GM19240 (cell line): Measurements from ENCODE around the gene BRI3BP.
"Not testable (repeated sequence)": the region's sequence is repeated elsewhere in the genome, so short reads cannot be mapped to it uniquely, and the experiment has no call there.

Experiments used
- DNase-seq: peaks from one replicate; pipeline ENCODE4 v3.0.0; 2011; ENCODE audit warnings: low spot score; ENCODE audit not compliant: insufficient read length

Gene BRI3BP

GRCh38 chr12:125065919-125066570 is 72.6 kb downstream of the BRI3BP start:
- no peak for DNase-seq

- DNase-seq: no peak
Observed at GRCh38 chr12:125068391-125068790, 74.9 kb downstream of the BRI3BP start.

GRCh38 chr12:125069616-125070015 is 76.2 kb downstream of the BRI3BP start:
- DNase-seq: no peak

GRCh38 chr12:125070112-125070511 is 76.7 kb downstream of the BRI3BP start:
- no peak for DNase-seq

- DNase-seq: no peak
Observed at GRCh38 chr12:125070661-125071390, 77.4 kb downstream of the BRI3BP start.

- DNase-seq: no peak
Observed at GRCh38 chr12:125071456-125071855, 78.0 kb downstream of the BRI3BP start.

GRCh38 chr12:125072496-125072895 is 79.1 kb downstream of the BRI3BP start:
- DNase-seq: no peak

- DNase-seq: not testable (repeated sequence)
Observed at GRCh38 chr12:125074294-125074693, 80.8 kb downstream of the BRI3BP start.

GRCh38 chr12:125076103-125076502 is 82.7 kb downstream of the BRI3BP start:
- no peak for DNase-seq

GRCh38 chr12:125079084-125079483 is 85.6 kb downstream of the BRI3BP start:
- no peak for DNase-seq

GRCh38 chr12:125079648-125080645 is 86.5 kb downstream of the BRI3BP start:
- no peak for DNase-seq
